SH-SY5Y (cell line): ENCODE data around the gene PCDHGA1.

Experiments
- GATA2 ChIP-seq: IDR thresholded peaks from 2 replicates; pipeline ENCODE4 v1.6.1; 2011; ENCODE audit warnings: mild to moderate bottlenecking, low read depth, low read length
- GATA3 ChIP-seq: IDR thresholded peaks from 2 replicates; pipeline ENCODE4 v1.6.1; 2011; ENCODE audit warnings: low read depth, mild to moderate bottlenecking, low read length, moderate library complexity

GRCh38 chr5:141512911-141513626, 182.8 kb downstream of the PCDHGA1 start:
- TF ChIP-seq GATA2 (no peak), GATA3 (no peak)
